Nephron (organoid): ENCODE data around the gene B3GLCT.

ENCODE experiments used
- H3K27ac Mint-ChIP-seq, 3 experiments: 2 replicates each; pipeline ENCODE4 v1.8.0; 2020; ENCODE audit warnings: mixed read lengths in 3 of 3, mild to moderate bottlenecking in 2 of 3, moderate library complexity in 1 of 3
- H3K27me3 Mint-ChIP-seq: 2 replicates; pipeline ENCODE4 v1.8.0; 2021; ENCODE audit warnings: low read depth, mild to moderate bottlenecking, moderate library complexity, mixed read lengths
- H3K36me3 Mint-ChIP-seq: 2 replicates; pipeline ENCODE4 v1.8.0; 2020; ENCODE audit warnings: low read depth, mixed read lengths
- H3K4me1 Mint-ChIP-seq: 2 replicates; pipeline ENCODE4 v1.8.0; 2020; ENCODE audit warnings: mixed read lengths
- H3K4me3 Mint-ChIP-seq, 3 experiments: 2 replicates each; pipeline ENCODE4 v1.8.0; 2020; ENCODE audit warnings: mild to moderate bottlenecking in 3 of 3, mixed read lengths in 3 of 3, moderate library complexity in 2 of 3
- H3K9me3 Mint-ChIP-seq: 2 replicates; pipeline ENCODE4 v1.8.0; 2020; ENCODE audit warnings: mixed read lengths
- CTCF ChIP-seq, 3 experiments: fragments of 200-600 bp; sonication (generic); IDR thresholded peaks; one replicate each; pipeline ENCODE4 v1.5.0; 2021; ENCODE audit warnings: antibody characterized with exemption in 3 of 3; ENCODE audit not compliant: unreplicated experiment in 3 of 3

B3GLCT gene

GRCh38 chr13:31274390-31274789 is 74.6 kb downstream of the B3GLCT start:
- TF ChIP-seq CTCF (IDR thresholded peaks at IDR 0.05; ENCODE audit: unreplicated experiment in 3 of 3), result no peak
- H3K27ac Mint-ChIP-seq, result no peak overlapping the region
- H3K4me3 Mint-ChIP-seq, result no peak overlapping the region
- peaks cover 4% of the 10 kb centered on the region for H3K27me3 Mint-ChIP-seq
- H3K9me3 Mint-ChIP-seq, result peaks cover 16% of the 10 kb centered on the region
- H3K36me3 Mint-ChIP-seq, result peaks cover 84% of the 10 kb centered on the region
- H3K4me1 Mint-ChIP-seq, result peaks cover 8% of the 10 kb centered on the region

- Mint-ChIP-seq H3K36me3 (peaks cover 84% of the 10 kb centered on the region), H3K9me3 (peaks cover 14% of the 10 kb centered on the region), H3K4me3 (no peak overlapping the region), H3K4me1 (peaks cover 8% of the 10 kb centered on the region), H3K27me3 (peaks cover 4% of the 10 kb centered on the region), H3K27ac (peak overlapping the region in 2 of 3 experiments; percentile 18 to 25)
- TF ChIP-seq CTCF (IDR thresholded peaks at IDR 0.05; ENCODE audit: unreplicated experiment in 3 of 3), result no peak
Measured at GRCh38 chr13:31276421-31276820, 76.6 kb downstream of the B3GLCT start.

GRCh38 chr13:31278869-31279268 is 79.1 kb downstream of the B3GLCT start:
- peaks cover 11% of the 10 kb centered on the region for H3K9me3 Mint-ChIP-seq
- peaks cover 65% of the 10 kb centered on the region for H3K36me3 Mint-ChIP-seq
- peaks cover 8% of the 10 kb centered on the region for H3K4me1 Mint-ChIP-seq

GRCh38 chr13:31282741-31283455 is 83.1 kb downstream of the B3GLCT start:
- Mint-ChIP-seq H3K36me3 (peaks cover 60% of the 10 kb centered on the region), H3K4me1 (peaks cover 8% of the 10 kb centered on the region), H3K9me3 (peaks cover 16% of the 10 kb centered on the region), H3K27me3 (peaks cover 4% of the 10 kb centered on the region), H3K4me3 (no peak overlapping the region), H3K27ac (no peak overlapping the region)
- TF ChIP-seq CTCF (IDR thresholded peaks at IDR 0.05; ENCODE audit: unreplicated experiment in 3 of 3), result no peak

More at GRCh38 chr13:31278869-31279268, 79.1 kb downstream of the B3GLCT start:
- Mint-ChIP-seq H3K27me3 (peaks cover 4% of the 10 kb centered on the region), H3K4me3 (no peak overlapping the region), H3K27ac (peak overlapping the region in 1 of 3 experiments; percentile 67)
- no peak for TF ChIP-seq CTCF (IDR thresholded peaks at IDR 0.05; ENCODE audit: unreplicated experiment in 3 of 3)

- H3K27ac Mint-ChIP-seq, result no peak overlapping the region
- H3K4me3 Mint-ChIP-seq, result no peak overlapping the region
- peaks cover 39% of the 10 kb centered on the region for H3K9me3 Mint-ChIP-seq
- TF ChIP-seq CTCF (IDR thresholded peaks at IDR 0.05; ENCODE audit: unreplicated experiment in 3 of 3), result no peak
- no peaks in the 10 kb centered on the region for H3K4me1 Mint-ChIP-seq
- H3K36me3 Mint-ChIP-seq, result peaks cover 70% of the 10 kb centered on the region
- H3K27me3 Mint-ChIP-seq, result no peaks in the 10 kb centered on the region
Measured at GRCh38 chr13:31286930-31287329, 87.2 kb downstream of the B3GLCT start.

GRCh38 chr13:31301119-31301518 is 101.3 kb downstream of the B3GLCT start:
- Mint-ChIP-seq H3K4me3 (no peak overlapping the region), H3K27me3 (no peaks in the 10 kb centered on the region), H3K9me3 (peaks cover 25% of the 10 kb centered on the region), H3K27ac (no peak overlapping the region), H3K36me3 (peaks cover 62% of the 10 kb centered on the region), H3K4me1 (no peaks in the 10 kb centered on the region)
- TF ChIP-seq CTCF (IDR thresholded peaks at IDR 0.05; ENCODE audit: unreplicated experiment in 3 of 3), result no peak
